GM12878 (cell line): ENCODE results near the gene CCR1. TPM values are rescaled to one million over a fixed set of nuclear protein-coding genes. Genes with fewer than 3 reads are reported as not detected.

Experiments used
- CBX5 ChIP-seq: sonication (generic); IDR thresholded peaks from 2 replicates; pipeline ENCODE4 v1.6.1; 2016; ENCODE audit warnings: low read depth, moderate library complexity, mild to moderate bottlenecking, inconsistent platforms
- CHD1 ChIP-seq: IDR thresholded peaks from 2 replicates; pipeline ENCODE4 v1.6.1; 2012; ENCODE audit warnings: low read depth, low read length, improper control_type of control experiment
- EP300 ChIP-seq, 2 experiments: fragments of 150-350 bp in 1 of 2; IDR thresholded peaks; 2 replicates each; pipeline ENCODE4 v1.6.1; 2011 to 2012; ENCODE audit warnings: low read depth in 2 of 2, low read length in 2 of 2, borderline replicate concordance in 1 of 2, improper control_type of control experiment in 1 of 2, inconsistent platforms in 1 of 2; ENCODE audit not compliant: control insufficient read depth in 1 of 2
- HCFC1 ChIP-seq: fragments of 150-350 bp; IDR thresholded peaks from 2 replicates; pipeline ENCODE4 v1.6.1; 2014; ENCODE audit warnings: low read length
- KLF5 ChIP-seq: fragments of 450-650 bp; IDR thresholded peaks from 2 replicates; pipeline ENCODE4 v1.6.1; 2014; ENCODE audit warnings: mild to moderate bottlenecking; ENCODE audit not compliant: partially characterized antibody
- MYC ChIP-seq: IDR thresholded peaks from 2 replicates; pipeline ENCODE4 v1.6.1; 2011; ENCODE audit warnings: mild to moderate bottlenecking, low read length, moderate library complexity, inconsistent platforms; ENCODE audit not compliant: insufficient read depth, insufficient replicate concordance, insufficient read length, severe bottlenecking
- NFYA ChIP-seq: IDR thresholded peaks from 2 replicates; pipeline ENCODE4 v1.6.1; 2011; ENCODE audit warnings: low read depth, mild to moderate bottlenecking, low read length, improper control_type of control experiment, borderline replicate concordance
- NRF1 ChIP-seq: conservative IDR thresholded peaks from 2 replicates; pipeline ENCODE4 v1.6.1; 2011; ENCODE audit warnings: mild to moderate bottlenecking, low read depth, low read length, improper control_type of control experiment
- POLR2AphosphoS2 ChIP-seq: IDR thresholded peaks from 2 replicates; pipeline ENCODE4 v1.6.1; 2011; ENCODE audit warnings: low read depth, mild to moderate bottlenecking, low read length, improper control_type of control experiment, moderate library complexity
- RAD51 ChIP-seq: fragments of 450-650 bp; IDR thresholded peaks from 2 replicates; pipeline ENCODE4 v1.6.1; 2016; ENCODE audit warnings: moderate library complexity, mild to moderate bottlenecking, inconsistent platforms
- SPI1 ChIP-seq: IDR thresholded peaks from 2 replicates; pipeline ENCODE4 v1.6.1; 2011; ENCODE audit warnings: low read depth, mild to moderate bottlenecking, low read length, moderate library complexity, borderline replicate concordance; ENCODE audit not compliant: insufficient read depth
- SRF ChIP-seq, 2 experiments: IDR thresholded peaks; 2 replicates each; pipeline ENCODE4 v1.6.1; 2011; ENCODE audit warnings: low read depth in 2 of 2, low read length in 2 of 2, mild to moderate bottlenecking in 1 of 2, moderate library complexity in 1 of 2
- TCF3 ChIP-seq: IDR thresholded peaks from 2 replicates; pipeline ENCODE4 v1.6.1; 2012; ENCODE audit warnings: low read depth, mild to moderate bottlenecking, low read length, borderline replicate concordance; ENCODE audit not compliant: insufficient read depth
- TCF7 ChIP-seq: IDR thresholded peaks from 2 replicates; pipeline ENCODE4 v1.6.1; 2014; ENCODE audit warnings: antibody characterized with exemption, borderline replicate concordance
- polyA plus RNA-seq, 11 experiments: library from polyadenylated mRNA; depleted of rRNA in 4 of 11; unstranded in 6 of 11; stranded (reverse) in 5 of 11; fragments of >200 nt; fragmentation: Nextera tagmentation in 4 of 11; fragmentation: Illumina TruSeq in 1 of 11; extraction: Ambion mirVana in 4 of 11; extraction: Trizol in 1 of 11; gene quantifications; 1 replicate in 1 of 11; 2 replicates in 10 of 11; pipeline versions ENCODE4 v1.2.1 to v1.2.3, GENCODE V29; 2011 to 2016; ENCODE audit warnings: inconsistent platforms in 2 of 11, missing spikeins in 2 of 11, low read depth in 1 of 11
- total RNA-seq, 4 experiments: library from RNA; depleted of rRNA in 3 of 4; stranded (reverse); fragments of >200 nt in 3 of 4; fragmentation: Illumina TruSeq in 1 of 4; extraction: Trizol in 1 of 4; gene quantifications; 2 replicates each; pipeline versions ENCODE4 v1.2.1 to v1.2.3, GENCODE V29; 2013 to 2021
- TF ChIP-seq, protein P1 (sequence below): fragments of 450-650 bp; IDR thresholded peaks from 2 replicates; pipeline ENCODE4 v1.6.1; 2017; ENCODE audit warnings: low read depth, mild to moderate bottlenecking, moderate library complexity
- TF ChIP-seq, protein P2 (sequence below): fragments of 450-650 bp; IDR thresholded peaks from 2 replicates; pipeline ENCODE4 v1.6.1; 2017; ENCODE audit warnings: mild to moderate bottlenecking, low read depth, inconsistent platforms; ENCODE audit not compliant: poor library complexity, severe bottlenecking
- TF ChIP-seq, protein P3 (sequence below): IDR thresholded peaks from 2 replicates; pipeline ENCODE4 v1.6.1; 2012; ENCODE audit warnings: low read length, inconsistent platforms
- TF ChIP-seq, protein P4 (sequence below): IDR thresholded peaks from 2 replicates; pipeline ENCODE4 v1.6.1; 2012; ENCODE audit warnings: low read depth, low read length, improper control_type of control experiment
- TF ChIP-seq, protein P5 (sequence below): fragments of 450-650 bp; conservative IDR thresholded peaks from 2 replicates; pipeline ENCODE4 v1.6.1; 2017; ENCODE audit warnings: mild to moderate bottlenecking, moderate library complexity

Gene CCR1
- total and polyA plus RNA-seq, 10 of the 15 experiments (the other 5 are each of a cell fraction or from before 2014, with no cell fraction given), result 2.3 to 11.0 (median 7.8) TPM

DNA sequence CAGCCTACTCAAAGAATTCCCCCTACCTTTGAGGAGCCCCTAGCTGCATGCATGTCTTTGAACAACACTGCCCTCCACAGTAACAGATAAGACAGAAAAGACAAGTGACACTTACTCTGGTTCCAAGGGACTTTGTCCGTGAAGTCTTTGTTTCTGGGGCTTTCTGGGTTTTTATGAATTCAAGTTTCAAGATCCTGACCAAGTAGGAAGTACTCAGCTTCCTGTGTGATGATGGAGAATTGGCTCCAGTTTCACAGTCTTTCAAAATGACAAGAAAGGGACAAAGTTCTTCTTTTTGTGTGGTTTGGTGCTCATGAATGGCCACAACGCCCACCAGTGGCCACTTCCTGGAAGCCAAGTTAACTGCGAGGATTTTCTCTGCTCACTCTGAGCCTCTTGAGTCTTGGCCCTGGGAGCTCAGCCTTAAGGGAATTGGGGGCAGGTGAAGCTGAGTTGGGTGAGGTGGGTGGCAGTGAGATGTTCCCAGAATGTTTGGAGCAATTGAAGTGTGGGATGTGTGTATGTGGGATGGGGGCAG is at the start of gene CCR1 (continued):
- TF ChIP-seq, protein P1, sequence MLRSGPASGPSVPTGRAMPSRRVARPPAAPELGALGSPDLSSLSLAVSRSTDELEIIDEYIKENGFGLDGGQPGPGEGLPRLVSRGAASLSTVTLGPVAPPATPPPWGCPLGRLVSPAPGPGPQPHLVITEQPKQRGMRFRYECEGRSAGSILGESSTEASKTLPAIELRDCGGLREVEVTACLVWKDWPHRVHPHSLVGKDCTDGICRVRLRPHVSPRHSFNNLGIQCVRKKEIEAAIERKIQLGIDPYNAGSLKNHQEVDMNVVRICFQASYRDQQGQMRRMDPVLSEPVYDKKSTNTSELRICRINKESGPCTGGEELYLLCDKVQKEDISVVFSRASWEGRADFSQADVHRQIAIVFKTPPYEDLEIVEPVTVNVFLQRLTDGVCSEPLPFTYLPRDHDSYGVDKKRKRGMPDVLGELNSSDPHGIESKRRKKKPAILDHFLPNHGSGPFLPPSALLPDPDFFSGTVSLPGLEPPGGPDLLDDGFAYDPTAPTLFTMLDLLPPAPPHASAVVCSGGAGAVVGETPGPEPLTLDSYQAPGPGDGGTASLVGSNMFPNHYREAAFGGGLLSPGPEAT, result peak; percentile 89
- TF ChIP-seq HCFC1 (no peak), TCF7 (no peak; the same call in 1 of the 2 replicates), NRF1 (no peak), MYC (no peak), SPI1 (peak; percentile 33; the same call in 1 of the 2 replicates), CBX5 (0 out of 2 replicates have a peak, but pooled peaks have one; percentile 81), SRF (IDR thresholded peaks at IDR 0.05; ENCODE audit: low read depth in 2 of 2, low read length in 2 of 2) (peak in 1 of 2 experiments; percentile 11; a peak in 1 of 4 replicates), KLF5 (no peak), NFYA (no peak), RAD51 (no peak), CHD1 (no peak), TCF3 (no peak), EP300 (IDR thresholded peaks at IDR 0.05; ENCODE audit: borderline replicate concordance in 1 of 2, control insufficient read depth in 1 of 2, low read depth in 2 of 2, low read length in 2 of 2) (peak; percentile 65 to 82; a peak in 3 of 4 replicates), POLR2AphosphoS2 (no peak)
- TF ChIP-seq, protein P2, sequence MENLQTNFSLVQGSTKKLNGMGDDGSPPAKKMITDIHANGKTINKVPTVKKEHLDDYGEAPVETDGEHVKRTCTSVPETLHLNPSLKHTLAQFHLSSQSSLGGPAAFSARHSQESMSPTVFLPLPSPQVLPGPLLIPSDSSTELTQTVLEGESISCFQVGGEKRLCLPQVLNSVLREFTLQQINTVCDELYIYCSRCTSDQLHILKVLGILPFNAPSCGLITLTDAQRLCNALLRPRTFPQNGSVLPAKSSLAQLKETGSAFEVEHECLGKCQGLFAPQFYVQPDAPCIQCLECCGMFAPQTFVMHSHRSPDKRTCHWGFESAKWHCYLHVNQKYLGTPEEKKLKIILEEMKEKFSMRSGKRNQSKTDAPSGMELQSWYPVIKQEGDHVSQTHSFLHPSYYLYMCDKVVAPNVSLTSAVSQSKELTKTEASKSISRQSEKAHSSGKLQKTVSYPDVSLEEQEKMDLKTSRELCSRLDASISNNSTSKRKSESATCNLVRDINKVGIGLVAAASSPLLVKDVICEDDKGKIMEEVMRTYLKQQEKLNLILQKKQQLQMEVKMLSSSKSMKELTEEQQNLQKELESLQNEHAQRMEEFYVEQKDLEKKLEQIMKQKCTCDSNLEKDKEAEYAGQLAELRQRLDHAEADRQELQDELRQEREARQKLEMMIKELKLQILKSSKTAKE, result peak; percentile 74
- TF ChIP-seq, protein P3, sequence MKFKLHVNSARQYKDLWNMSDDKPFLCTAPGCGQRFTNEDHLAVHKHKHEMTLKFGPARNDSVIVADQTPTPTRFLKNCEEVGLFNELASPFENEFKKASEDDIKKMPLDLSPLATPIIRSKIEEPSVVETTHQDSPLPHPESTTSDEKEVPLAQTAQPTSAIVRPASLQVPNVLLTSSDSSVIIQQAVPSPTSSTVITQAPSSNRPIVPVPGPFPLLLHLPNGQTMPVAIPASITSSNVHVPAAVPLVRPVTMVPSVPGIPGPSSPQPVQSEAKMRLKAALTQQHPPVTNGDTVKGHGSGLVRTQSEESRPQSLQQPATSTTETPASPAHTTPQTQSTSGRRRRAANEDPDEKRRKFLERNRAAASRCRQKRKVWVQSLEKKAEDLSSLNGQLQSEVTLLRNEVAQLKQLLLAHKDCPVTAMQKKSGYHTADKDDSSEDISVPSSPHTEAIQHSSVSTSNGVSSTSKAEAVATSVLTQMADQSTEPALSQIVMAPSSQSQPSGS, result peak; percentile 74; the same call in 1 of the 2 replicates
- TF ChIP-seq, protein P4, sequence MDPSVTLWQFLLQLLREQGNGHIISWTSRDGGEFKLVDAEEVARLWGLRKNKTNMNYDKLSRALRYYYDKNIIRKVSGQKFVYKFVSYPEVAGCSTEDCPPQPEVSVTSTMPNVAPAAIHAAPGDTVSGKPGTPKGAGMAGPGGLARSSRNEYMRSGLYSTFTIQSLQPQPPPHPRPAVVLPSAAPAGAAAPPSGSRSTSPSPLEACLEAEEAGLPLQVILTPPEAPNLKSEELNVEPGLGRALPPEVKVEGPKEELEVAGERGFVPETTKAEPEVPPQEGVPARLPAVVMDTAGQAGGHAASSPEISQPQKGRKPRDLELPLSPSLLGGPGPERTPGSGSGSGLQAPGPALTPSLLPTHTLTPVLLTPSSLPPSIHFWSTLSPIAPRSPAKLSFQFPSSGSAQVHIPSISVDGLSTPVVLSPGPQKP, result no peak
- TF ChIP-seq, protein P5, sequence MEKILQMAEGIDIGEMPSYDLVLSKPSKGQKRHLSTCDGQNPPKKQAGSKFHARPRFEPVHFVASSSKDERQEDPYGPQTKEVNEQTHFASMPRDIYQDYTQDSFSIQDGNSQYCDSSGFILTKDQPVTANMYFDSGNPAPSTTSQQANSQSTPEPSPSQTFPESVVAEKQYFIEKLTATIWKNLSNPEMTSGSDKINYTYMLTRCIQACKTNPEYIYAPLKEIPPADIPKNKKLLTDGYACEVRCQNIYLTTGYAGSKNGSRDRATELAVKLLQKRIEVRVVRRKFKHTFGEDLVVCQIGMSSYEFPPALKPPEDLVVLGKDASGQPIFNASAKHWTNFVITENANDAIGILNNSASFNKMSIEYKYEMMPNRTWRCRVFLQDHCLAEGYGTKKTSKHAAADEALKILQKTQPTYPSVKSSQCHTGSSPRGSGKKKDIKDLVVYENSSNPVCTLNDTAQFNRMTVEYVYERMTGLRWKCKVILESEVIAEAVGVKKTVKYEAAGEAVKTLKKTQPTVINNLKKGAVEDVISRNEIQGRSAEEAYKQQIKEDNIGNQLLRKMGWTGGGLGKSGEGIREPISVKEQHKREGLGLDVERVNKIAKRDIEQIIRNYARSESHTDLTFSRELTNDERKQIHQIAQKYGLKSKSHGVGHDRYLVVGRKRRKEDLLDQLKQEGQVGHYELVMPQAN, result no peak
